ENCODE results near the gene UBFD1. TPM values are rescaled to one million over a fixed set of nuclear protein-coding genes. Genes with fewer than 3 reads are reported as not detected.

The UBFD1 gene
- total and polyA plus RNA-seq, 2 donors (not counting 1 experiment from before 2014, with no cell fraction given) = 66.6 to 101 TPM

DNA sequence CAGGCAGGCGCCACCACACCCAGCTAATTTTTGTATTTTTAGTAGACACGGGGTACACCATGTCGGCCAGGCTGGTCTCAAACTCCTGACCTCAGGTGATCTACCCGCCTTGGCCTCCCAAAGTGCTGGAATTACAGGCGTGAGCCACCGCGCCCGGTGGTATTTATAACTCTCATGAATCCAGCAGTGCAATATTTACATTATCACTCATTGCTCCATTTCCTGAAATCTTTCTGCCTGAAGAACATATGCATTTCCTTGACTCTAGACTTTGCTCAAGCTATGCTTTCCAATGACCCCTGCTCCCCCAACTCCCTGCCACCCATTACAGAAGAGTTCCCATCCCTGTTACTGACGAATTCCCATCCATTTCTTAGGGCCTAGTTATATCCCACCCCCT lies 58.3 kb downstream of the UBFD1 start:
- TF ChIP-seq CTCF (conservative IDR thresholded peaks at IDR 0.05 in 1 of 2, IDR thresholded peaks at IDR 0.05 in 1 of 2; ENCODE audit: low read depth in 1 of 2, low read length in 2 of 2) = no peak
- no peak for TF ChIP-seq EZH2 (IDR thresholded peaks at IDR 0.05; ENCODE audit: low read length, missing control alignments)
- no peak overlapping the region for H3K27ac ChIP-seq (ENCODE audit: insufficient read depth, low read length)
- H3K9ac ChIP-seq (ENCODE audit: insufficient read depth, low read length) = no peak overlapping the region
- H3K4me1 ChIP-seq (ENCODE audit: control insufficient read depth, extremely low read depth, insufficient read depth, low read length) = no peaks in the 10 kb centered on the region
- no peaks in the 10 kb centered on the region for H3K27me3 ChIP-seq (ENCODE audit: control insufficient read depth, insufficient read depth, low read length)
- H3K36me3 ChIP-seq (ENCODE audit: control insufficient read depth, insufficient read depth, low read length) = peaks cover 3% of the 10 kb centered on the region
- no peak overlapping the region for H2AFZ ChIP-seq (ENCODE audit: low read length)
- H3K9me3 ChIP-seq (ENCODE audit: control insufficient read depth, insufficient read depth, low read depth, low read length) = no peaks in the 10 kb centered on the region
- H4K20me1 ChIP-seq (ENCODE audit: control insufficient read depth, extremely low read depth, insufficient read depth, low read length) = no peaks in the 10 kb centered on the region
- no peak overlapping the region for H3K4me3 ChIP-seq (replicated peaks in 1 of 4; ENCODE audit: control extremely low read depth in 1 of 4, insufficient read depth in 1 of 4, low read depth in 3 of 4, low read length in 4 of 4)
- no peaks in the 10 kb centered on the region for H3K79me2 ChIP-seq (ENCODE audit: control insufficient read depth, insufficient read depth, low read length)
- DNase-seq (ENCODE audit: low read depth in 2 of 2) = no peak
- H3K4me2 ChIP-seq (ENCODE audit: extremely low read depth, insufficient read depth, low read length) = no peak overlapping the region

Other genes with a start within 250 kb of the UBFD1 start
- 10.8 and 17.5 TPM in 2 replicates for gene COG7, start 104.5 kb upstream of the UBFD1 start, total RNA-seq
- gene COG7, start 104.5 kb upstream of the UBFD1 start, polyA plus RNA-seq = 20.6 and 20.9 TPM in 2 replicates
- 19.5 and 22.9 TPM in 2 replicates for gene GGA2, start 47.2 kb upstream of the UBFD1 start, total RNA-seq
- gene GGA2, start 47.2 kb upstream of the UBFD1 start, polyA plus RNA-seq = 29.6 and 34.7 TPM in 2 replicates
- 28.2 and 40.3 TPM in 2 replicates for gene EARS2, start 377 bp upstream of the UBFD1 start, total RNA-seq
- 27.3 and 31.7 TPM in 2 replicates for gene EARS2, start 377 bp upstream of the UBFD1 start, polyA plus RNA-seq
- 76.3 and 98.4 TPM in 2 replicates for gene NDUFAB1, start 38.6 kb downstream of the UBFD1 start, total RNA-seq
- gene NDUFAB1, start 38.6 kb downstream of the UBFD1 start, polyA plus RNA-seq = 105 and 127 TPM in 2 replicates
- gene PALB2, start 83.6 kb downstream of the UBFD1 start, total RNA-seq = 8.1 and 9.2 TPM in 2 replicates
- 7.7 and 7.9 TPM in 2 replicates for gene PALB2, start 83.6 kb downstream of the UBFD1 start, polyA plus RNA-seq
- gene DCTN5, start 83.7 kb downstream of the UBFD1 start, total RNA-seq = 28.8 and 39.6 TPM in 2 replicates
- gene DCTN5, start 83.7 kb downstream of the UBFD1 start, polyA plus RNA-seq = 96.7 and 118 TPM in 2 replicates
- gene PLK1, start 121.2 kb downstream of the UBFD1 start, total RNA-seq = 0.77 and 6.3 TPM in 2 replicates
- gene PLK1, start 121.2 kb downstream of the UBFD1 start, polyA plus RNA-seq = 16.2 and 84.4 TPM in 2 replicates
- under 0.01 and 0.83 TPM in 2 replicates for gene ERN2, start 155.5 kb downstream of the UBFD1 start, total RNA-seq
- gene ERN2, start 155.5 kb downstream of the UBFD1 start, polyA plus RNA-seq = 0.07 TPM in 1 of 2 replicates, not detected in the other
- gene CHP2, start 197.3 kb downstream of the UBFD1 start, total RNA-seq = not detected in 2 replicates
- gene CHP2, start 197.3 kb downstream of the UBFD1 start, polyA plus RNA-seq = not detected in 2 replicates